NOMO-1 treated with dmso at 0.1 percent for 144 hours (cell line): ENCODE measurements around the gene SAMD14.
"Not testable (repeated sequence)": the region's sequence is repeated elsewhere in the genome, so short reads cannot be mapped to it uniquely, and the experiment has no call there.

Experiments used
- DNase-seq: peaks from one replicate; lab custom pipeline; 2025; ENCODE audit not compliant: unreplicated experiment; lab: John Stamatoyannopoulos, UW

SAMD14 gene

GRCh38 chr17:50078430-50078829 is 51.5 kb downstream of the SAMD14 start:
- DNase-seq = no peak

GRCh38 chr17:50076591-50077235 is 53.2 kb downstream of the SAMD14 start:
- no peak for DNase-seq

GRCh38 chr17:50076221-50076590 is 53.8 kb downstream of the SAMD14 start:
- DNase-seq = no peak

GRCh38 chr17:50075446-50076032 is 54.4 kb downstream of the SAMD14 start:
- DNase-seq = no peak

GRCh38 chr17:50074227-50074626 is 55.7 kb downstream of the SAMD14 start:
- DNase-seq = no peak

GRCh38 chr17:50072925-50073324 is 57.0 kb downstream of the SAMD14 start:
- no peak for DNase-seq

- no peak for DNase-seq
Measured at GRCh38 chr17:50072130-50072529, 57.8 kb downstream of the SAMD14 start.

GRCh38 chr17:50071692-50072091 is 58.3 kb downstream of the SAMD14 start:
- DNase-seq = no peak

GRCh38 chr17:50070908-50071680 is 58.9 kb downstream of the SAMD14 start:
- DNase-seq = no peak

- no peak for DNase-seq
Measured at GRCh38 chr17:50067996-50068395, 62.0 kb downstream of the SAMD14 start.

- DNase-seq = no peak
Measured at GRCh38 chr17:50066995-50067394, 63.0 kb downstream of the SAMD14 start.

GRCh38 chr17:50065056-50065455 is 64.9 kb downstream of the SAMD14 start:
- DNase-seq = no peak

- DNase-seq = no peak
Measured at GRCh38 chr17:50064253-50065001, 65.5 kb downstream of the SAMD14 start.

GRCh38 chr17:50063561-50064252 is 66.3 kb downstream of the SAMD14 start:
- DNase-seq = no peak

GRCh38 chr17:50062293-50063243 is 67.4 kb downstream of the SAMD14 start:
- no peak for DNase-seq

- not testable (repeated sequence) for DNase-seq
Measured at GRCh38 chr17:50061713-50062045, 68.3 kb downstream of the SAMD14 start.

GRCh38 chr17:50060951-50061712 is 68.8 kb downstream of the SAMD14 start:
- DNase-seq = no peak
